Myocyte (in vitro differentiated cells): Measurements from ENCODE around the gene GPR158. TPM values are rescaled to one million over a fixed set of nuclear protein-coding genes. Genes with fewer than 3 reads are reported as not detected.

ENCODE experiments used
- total RNA-seq: library from RNA; depleted of rRNA; stranded (reverse); fragments of >200 nt; gene quantifications from 2 replicates; pipeline ENCODE4 v1.2.3, GENCODE V29; 2014

Gene GPR158
- total RNA-seq, 1 donor from 2014 or later = 1.8 TPM

Other genes with a start within 250 kb of the GPR158 start
- 0.29 and 0.52 TPM in 2 replicates for gene PRTFDC1, start 222.4 kb upstream of the GPR158 start, total RNA-seq
- not detected in 2 replicates for gene ENKUR, start 158.8 kb upstream of the GPR158 start, total RNA-seq
- gene THNSL1, start 158.4 kb upstream of the GPR158 start, total RNA-seq = 5.4 TPM in 2 replicates